HepG2 (cell line): ENCODE data around the gene MAPK14. TPM values are rescaled to one million over a fixed set of nuclear protein-coding genes. Genes with fewer than 3 reads are reported as not detected.
A peak's percentile ranks its signal among the peaks of the same experiment; 100 is the strongest.

Experiments used
- CENPT ChIP-seq: sonication (generic); formaldehyde crosslinking; IDR thresholded peaks from 2 replicates; pipeline ENCODE4 v1.8.0; 2022; ENCODE audit warnings: low read depth, mild to moderate bottlenecking, moderate library complexity, missing genetic modification reagents
- KLF6 ChIP-seq: IDR thresholded peaks from 2 replicates; pipeline ENCODE4 v1.8.0; 2016; ENCODE audit warnings: missing biosample characterization, missing genetic modification reagents
- PAXIP1 ChIP-seq: sonication (generic); formaldehyde crosslinking; conservative IDR thresholded peaks from 2 replicates; pipeline ENCODE4 v1.4.0; 2020; ENCODE audit warnings: mild to moderate bottlenecking, missing genetic modification reagents, moderate library complexity
- PLSCR1 ChIP-seq: sonication (generic); formaldehyde crosslinking; IDR thresholded peaks from 2 replicates; pipeline ENCODE4 v1.5.0; 2020; ENCODE audit warnings: missing genetic modification reagents, mild to moderate bottlenecking, borderline replicate concordance
- PREB ChIP-seq: sonication (generic); formaldehyde crosslinking; IDR thresholded peaks from 2 replicates; pipeline ENCODE4 v1.4.0; 2020; ENCODE audit warnings: missing genetic modification reagents
- SETDB1 ChIP-seq: sonication (generic); formaldehyde crosslinking; IDR thresholded peaks from 2 replicates; pipeline ENCODE4 v1.5.1; 2020; ENCODE audit warnings: missing genetic modification reagents, mild to moderate bottlenecking, borderline replicate concordance
- STAT5B ChIP-seq: sonication (generic); formaldehyde crosslinking; IDR thresholded peaks from 2 replicates; pipeline ENCODE4 v1.4.0; 2020; ENCODE audit warnings: missing genetic modification reagents
- ZBED4 ChIP-seq: sonication (generic); formaldehyde crosslinking; IDR thresholded peaks from 2 replicates; pipeline ENCODE4 v1.4.0; 2020; ENCODE audit warnings: missing genetic modification reagents, borderline replicate concordance
- ZBTB44 ChIP-seq: sonication (generic); formaldehyde crosslinking; IDR thresholded peaks from 2 replicates; pipeline ENCODE4 v1.4.0; 2020; ENCODE audit warnings: missing genetic modification reagents
- ZEB1 ChIP-seq: IDR thresholded peaks from 2 replicates; pipeline ENCODE4 v1.6.1; 2012; ENCODE audit warnings: mild to moderate bottlenecking, low read depth, inconsistent platforms; ENCODE audit not compliant: insufficient replicate concordance
- ZFP36L1 ChIP-seq: sonication (generic); formaldehyde crosslinking; IDR thresholded peaks from 2 replicates; pipeline ENCODE4 v1.8.0; 2022; ENCODE audit warnings: mild to moderate bottlenecking, missing genetic modification reagents, moderate library complexity
- ZFP82 ChIP-seq: sonication (generic); formaldehyde crosslinking; IDR thresholded peaks from 2 replicates; pipeline ENCODE4 v1.5.1; 2020; ENCODE audit warnings: mild to moderate bottlenecking, missing genetic modification reagents, borderline replicate concordance
- ZKSCAN5 ChIP-seq: sonication (generic); formaldehyde crosslinking; IDR thresholded peaks from 2 replicates; pipeline ENCODE4 v1.5.1; 2020; ENCODE audit warnings: mild to moderate bottlenecking, missing genetic modification reagents
- ZMYM4 ChIP-seq: sonication (generic); formaldehyde crosslinking; IDR thresholded peaks from 2 replicates; pipeline ENCODE4 v1.8.1; 2023; ENCODE audit warnings: mild to moderate bottlenecking, missing genetic modification reagents
- ZNF556 ChIP-seq: sonication (generic); formaldehyde crosslinking; IDR thresholded peaks from 2 replicates; pipeline ENCODE4 v1.4.0; 2020; ENCODE audit warnings: mild to moderate bottlenecking, missing genetic modification reagents, borderline replicate concordance
- ZNF775 ChIP-seq: sonication (generic); formaldehyde crosslinking; IDR thresholded peaks from 2 replicates; pipeline ENCODE4 v1.4.0; 2020; ENCODE audit warnings: missing genetic modification reagents, mild to moderate bottlenecking, moderate library complexity, borderline replicate concordance
- ZNF841 ChIP-seq: sonication (generic); formaldehyde crosslinking; IDR thresholded peaks from 2 replicates; pipeline ENCODE4 v1.8.1; 2023; ENCODE audit warnings: missing genetic modification reagents, borderline replicate concordance
- polyA plus RNA-seq, 8 experiments: library from polyadenylated mRNA; depleted of rRNA in 3 of 8; stranded (reverse) in 7 of 8; unstranded in 1 of 8; fragments of >200 nt; fragmentation: Illumina TruSeq in 4 of 8; extraction: Trizol in 4 of 8; gene quantifications; 2 replicates each; pipeline versions ENCODE4 v1.2.1 to v1.2.3, GENCODE V29; 2011 to 2016; ENCODE audit warnings: low read depth in 4 of 8, missing spikeins in 1 of 8, mixed read lengths in 1 of 8; ENCODE audit not compliant: insufficient read depth in 1 of 8
- total RNA-seq, 5 experiments: library from RNA; depleted of rRNA; stranded (reverse); fragments of >200 nt; fragmentation: Illumina TruSeq; extraction: Trizol; gene quantifications; 2 replicates each; pipeline ENCODE4 v1.2.3, GENCODE V29; 2016; ENCODE audit warnings: low read depth in 1 of 5

Gene MAPK14
- total and polyA plus RNA-seq, 2 of the 13 experiments (the other 11 are each of a cell fraction or from before 2014, with no cell fraction given) = 66.3 to 67.3 TPM

- TF ChIP-seq PREB (CRISPR knock-in tag) = no peak
- no peak; the same call in 1 of the 2 replicates for TF ChIP-seq ZNF775 (CRISPR knock-in tag)
- TF ChIP-seq ZNF841 (CRISPR knock-in tag) = peak; percentile 36; the same call in 1 of the 2 replicates
- TF ChIP-seq ZKSCAN5 = no peak
- no peak for TF ChIP-seq ZEB1
- peak; percentile 58; the same call in 1 of the 2 replicates for TF ChIP-seq ZBTB44 (CRISPR knock-in tag)
- no peak for TF ChIP-seq ZFP82
- 0 out of 2 replicates have a peak, but pooled peaks have one; percentile 59 for TF ChIP-seq ZFP36L1 (CRISPR knock-in tag)
- TF ChIP-seq SETDB1 (CRISPR knock-in tag) = no peak
- TF ChIP-seq STAT5B (CRISPR knock-in tag) = no peak; the same call in 1 of the 2 replicates
- TF ChIP-seq ZMYM4 (CRISPR knock-in tag) = peak; percentile 100
- peak; percentile 76 for TF ChIP-seq PAXIP1 (CRISPR knock-in tag)
- TF ChIP-seq ZNF556 (CRISPR knock-in tag) = no peak; the same call in 1 of the 2 replicates
- peak; percentile 71 for TF ChIP-seq KLF6
- no peak for TF ChIP-seq CENPT
- peak; percentile 18; the same call in 1 of the 2 replicates for TF ChIP-seq ZBED4 (CRISPR knock-in tag)
- no peak; the same call in 1 of the 2 replicates for TF ChIP-seq PLSCR1 (CRISPR knock-in tag)
Measured at GRCh38 chr6:36027501-36028087, at the start of gene MAPK14 (continued).
